Keratinocyte (primary cell): ENCODE results near the gene ZNF467. TPM values are rescaled to one million over a fixed set of nuclear protein-coding genes. Genes with fewer than 3 reads are reported as not detected.

Experiments
- DNase-seq: peaks from one replicate; pipeline ENCODE4 v3.0.0-alpha.2; 2011; ENCODE audit warnings: low read depth, missing footprints, low spot score
- FAIRE-seq: peaks from 2 replicates; lab custom pipeline; 2011; peaks lifted over from hg19 to GRCh38; lab: Jason Lieb, UNC
- H2AFZ ChIP-seq: 2 replicates; pipeline ENCODE4 v1.6.0; 2012; ENCODE audit warnings: low read length, control low read depth, inconsistent platforms; ENCODE audit not compliant: control insufficient read depth
- H3K27ac ChIP-seq: 2 replicates; pipeline ENCODE4 v1.5.1; 2011; ENCODE audit warnings: low read length; ENCODE audit not compliant: control insufficient read depth, insufficient read depth
- H3K27me3 ChIP-seq: 3 replicates; pipeline ENCODE4 v1.6.0; 2011; ENCODE audit warnings: low read length; ENCODE audit not compliant: control insufficient read depth, insufficient read depth; ENCODE audit errors: extremely low read depth
- H3K36me3 ChIP-seq, 2 experiments: 2 replicates in 1 of 2; 3 replicates in 1 of 2; pipeline ENCODE4 v1.5.1; 2011; ENCODE audit warnings: low read length in 2 of 2, mild to moderate bottlenecking in 1 of 2; ENCODE audit not compliant: control insufficient read depth in 2 of 2, insufficient read depth in 2 of 2; ENCODE audit errors: extremely low read depth in 1 of 2
- H3K4me1 ChIP-seq: 3 replicates; pipeline ENCODE4 v1.5.1; 2011; ENCODE audit warnings: low read length; ENCODE audit not compliant: control insufficient read depth, insufficient read depth; ENCODE audit errors: extremely low read depth
- H3K4me2 ChIP-seq: 3 replicates; pipeline ENCODE4 v1.6.0; 2011; ENCODE audit warnings: low read depth, low read length; ENCODE audit not compliant: control insufficient read depth, insufficient read depth; ENCODE audit errors: extremely low read depth
- H3K4me3 ChIP-seq, 3 experiments: fragments of 200-600 bp in 1 of 3; sonication (generic) in 1 of 3; 2 replicates in 2 of 3; 3 replicates in 1 of 3; pipeline ENCODE4 v1.5.1; 2011 to 2016; ENCODE audit warnings: low read length in 3 of 3, mild to moderate bottlenecking in 3 of 3, control low read depth in 2 of 3, inconsistent platforms in 1 of 3, low read depth in 1 of 3, mixed read lengths in 1 of 3, mixed run types in 1 of 3, moderate library complexity in 1 of 3; ENCODE audit not compliant: control insufficient read depth in 2 of 3, insufficient read depth in 2 of 3; ENCODE audit errors: extremely low read depth in 1 of 3
- H3K79me2 ChIP-seq: 2 replicates; pipeline ENCODE4 v1.6.0; 2012; ENCODE audit warnings: low read length; ENCODE audit not compliant: control insufficient read depth, insufficient read depth
- H3K9ac ChIP-seq: 3 replicates; pipeline ENCODE4 v1.6.0; 2011; ENCODE audit warnings: low read length; ENCODE audit not compliant: control insufficient read depth, insufficient read depth; ENCODE audit errors: extremely low read depth
- H3K9me1 ChIP-seq: 3 replicates; pipeline ENCODE4 v1.6.0; 2011; ENCODE audit warnings: low read length; ENCODE audit not compliant: control insufficient read depth, insufficient read depth; ENCODE audit errors: extremely low read depth
- H3K9me3 ChIP-seq: 2 replicates; pipeline ENCODE4 v1.5.1; 2012; ENCODE audit warnings: low read depth, low read length; ENCODE audit not compliant: control insufficient read depth
- H4K20me1 ChIP-seq: 3 replicates; pipeline ENCODE4 v1.6.0; 2011; ENCODE audit warnings: low read length; ENCODE audit not compliant: control insufficient read depth, insufficient read depth; ENCODE audit errors: extremely low read depth
- CTCF ChIP-seq, 3 experiments: IDR thresholded peaks in 1 of 3; conservative IDR thresholded peaks in 1 of 3; optimal IDR thresholded peaks in 1 of 3; 2 replicates in 2 of 3; 3 replicates in 1 of 3; pipeline versions ENCODE3 to v1.5.1; 2011; ENCODE audit warnings: low read length in 3 of 3, mild to moderate bottlenecking in 3 of 3, moderate library complexity in 2 of 3, control low read depth in 1 of 3, inconsistent platforms in 1 of 3; ENCODE audit not compliant: insufficient read depth in 2 of 3; ENCODE audit errors: extremely low read depth in 1 of 3
- EZH2 ChIP-seq: IDR thresholded peaks from one replicate; pipeline ENCODE4 v1.6.1; 2012; ENCODE audit warnings: inconsistent platforms, mild to moderate bottlenecking, low read length, moderate library complexity
- dilution Hi-C: fragments of 300-500 bp; cut with MboI; formaldehyde crosslinking; loops from one replicate; pipeline ENCODE4 v1.7.0; 2020; ENCODE audit warnings: low sequenced_read_pairs; ENCODE audit not compliant: extremely low pct_ligation_motif_present
- polyA plus RNA-seq, 5 experiments: library from polyadenylated mRNA; depleted of rRNA in 3 of 5; stranded (reverse) in 3 of 5; stranded (forward) in 1 of 5; unstranded in 1 of 5; fragments of >200 nt; gene quantifications; 1 replicate in 1 of 5; 2 replicates in 3 of 5; 3 replicates in 1 of 5; pipeline versions ENCODE4 v1.2.1 to v1.2.3, GENCODE V29; 2011 to 2012; ENCODE audit warnings: missing spikeins in 2 of 5, low read depth in 1 of 5, low replicate concordance in 1 of 5

Gene ZNF467
- polyA plus RNA-seq, 1 donor (not counting 4 experiments of a cell fraction or from before 2014, with no cell fraction given), result 0.31 TPM

DNA sequence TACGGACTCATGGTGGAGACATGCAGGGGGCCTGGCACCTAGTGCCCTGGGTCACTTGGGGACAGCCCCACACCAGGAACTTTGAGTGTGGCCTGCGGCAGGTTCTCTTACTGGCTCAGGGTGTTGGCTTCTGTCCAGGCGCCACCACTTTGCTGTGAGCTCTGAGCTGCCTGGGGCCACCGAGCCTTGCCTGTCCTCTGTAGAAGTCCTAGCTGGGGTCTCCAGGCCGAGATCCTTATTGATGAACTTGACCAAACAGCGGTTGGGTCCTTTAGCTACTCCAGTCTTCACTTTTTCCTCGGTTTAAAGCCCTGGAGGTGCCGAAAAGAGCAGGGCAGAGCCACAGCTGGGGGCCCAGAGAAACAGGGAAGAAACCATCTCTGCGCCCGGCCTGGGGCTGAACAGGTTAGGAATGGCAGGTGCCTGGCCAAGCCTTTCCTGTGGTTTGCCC is 41.3 kb downstream of the ZNF467 start:
- Histone ChIP-seq H3K9ac (no peak overlapping the region), H3K27me3 (peaks cover 3% of the 10 kb centered on the region), H3K4me1 (peaks cover 8% of the 10 kb centered on the region), H3K9me3 (no peaks in the 10 kb centered on the region), H3K27ac (no peak overlapping the region), H3K36me3 (peaks cover 13 to 22% of the 10 kb centered on the region in 2 experiments), H3K9me1 (no peaks in the 10 kb centered on the region), H3K79me2 (no peaks in the 10 kb centered on the region), H4K20me1 (no peaks in the 10 kb centered on the region), H3K4me3 (no peak overlapping the region), H2AFZ (no peak overlapping the region), H3K4me2 (no peak overlapping the region)
- DNase-seq (no peak), FAIRE-seq (no peak)
- dilution Hi-C loops, result no loop called here
- TF ChIP-seq CTCF (optimal IDR thresholded peaks at IDR 0.05 in 1 of 3, IDR thresholded peaks at IDR 0.05 in 1 of 3, conservative IDR thresholded peaks at IDR 0.05 in 1 of 3; ENCODE audit: extremely low read depth in 1 of 3, insufficient read depth in 2 of 3, low read length in 3 of 3) (no peak), EZH2 (no peak)

DNA sequence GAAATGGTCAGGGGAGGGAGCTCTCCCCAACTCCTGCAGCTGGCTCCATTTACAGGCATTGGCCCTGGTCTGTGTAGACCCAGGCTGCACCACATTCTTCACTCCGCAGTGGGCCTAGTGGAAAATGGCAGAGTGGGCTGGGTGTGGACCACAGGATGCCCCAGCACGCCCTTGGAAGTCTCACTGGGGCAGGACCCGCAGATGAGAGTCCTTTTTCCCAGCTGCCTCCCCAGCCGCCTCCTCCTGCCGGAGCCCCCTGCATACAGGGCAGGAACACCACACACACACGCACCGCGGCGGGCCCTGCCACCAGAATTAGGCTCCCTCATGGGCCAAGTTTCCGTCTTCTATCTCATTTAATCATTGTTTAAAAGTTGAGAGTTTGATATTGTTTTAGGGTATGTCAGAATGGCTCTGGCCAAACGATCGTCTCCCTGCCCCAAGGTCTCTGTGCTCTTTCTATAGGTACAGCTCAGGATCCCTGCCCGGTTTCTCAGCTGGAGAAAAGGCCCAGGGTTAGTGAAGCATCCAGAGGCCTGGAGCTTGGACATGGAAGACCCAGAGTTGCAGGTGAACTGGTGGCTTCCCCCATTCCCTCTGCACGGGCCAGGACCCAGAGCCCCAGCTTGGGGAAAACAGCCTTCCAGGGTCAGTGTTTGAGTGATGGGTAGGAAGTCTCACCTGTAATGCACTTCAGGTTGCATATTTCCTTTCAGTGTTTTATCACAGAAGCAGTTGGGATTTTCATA is 42.0 kb downstream of the ZNF467 start:
- H3K27me3 ChIP-seq, result no peaks in the 10 kb centered on the region
- peaks cover 8% of the 10 kb centered on the region for H3K4me1 ChIP-seq
- H3K27ac ChIP-seq, result no peak overlapping the region
- no peak overlapping the region for H3K4me2 ChIP-seq
- no peaks in the 10 kb centered on the region for H3K79me2 ChIP-seq
- no peak overlapping the region for H3K4me3 ChIP-seq
- TF ChIP-seq CTCF (optimal IDR thresholded peaks at IDR 0.05 in 1 of 3, IDR thresholded peaks at IDR 0.05 in 1 of 3, conservative IDR thresholded peaks at IDR 0.05 in 1 of 3; ENCODE audit: extremely low read depth in 1 of 3, insufficient read depth in 2 of 3, low read length in 3 of 3), result no peak
- no peak for TF ChIP-seq EZH2
- H3K36me3 ChIP-seq, result peaks cover 13 to 26% of the 10 kb centered on the region in 2 experiments
- no peak for DNase-seq
- no peaks in the 10 kb centered on the region for H3K9me1 ChIP-seq
- no peaks in the 10 kb centered on the region for H4K20me1 ChIP-seq
- no peak overlapping the region for H3K9ac ChIP-seq
- FAIRE-seq, result no peak
- no peaks in the 10 kb centered on the region for H3K9me3 ChIP-seq
- dilution Hi-C loops, result no loop called here
- H2AFZ ChIP-seq, result no peak overlapping the region
